Esophagus muscularis mucosa (tissue), 3 donors: ENCODE results near the gene B3GLCT.

ENCODE experiments used
- POLR2A ChIP-seq: fragments of 450-650 bp; IDR thresholded peaks from one replicate; pipeline ENCODE4 v1.6.1; 2017; ENCODE audit warnings: antibody characterized with exemption, moderate library complexity, mild to moderate bottlenecking, low read depth
- TF ChIP-seq, protein P1 (sequence below), 3 experiments: fragments of 200-600 bp in 2 of 3; fragments of 450-650 bp in 1 of 3; sonication (generic) in 2 of 3; IDR thresholded peaks; one replicate each; pipeline ENCODE4 v1.5.1; 2017 to 2019; ENCODE audit warnings: antibody characterized with exemption in 3 of 3, mild to moderate bottlenecking in 2 of 3, moderate library complexity in 1 of 3

GRCh38 chr13:31224174-31224669, 24.4 kb downstream of the B3GLCT start:
- TF ChIP-seq, protein P1, sequence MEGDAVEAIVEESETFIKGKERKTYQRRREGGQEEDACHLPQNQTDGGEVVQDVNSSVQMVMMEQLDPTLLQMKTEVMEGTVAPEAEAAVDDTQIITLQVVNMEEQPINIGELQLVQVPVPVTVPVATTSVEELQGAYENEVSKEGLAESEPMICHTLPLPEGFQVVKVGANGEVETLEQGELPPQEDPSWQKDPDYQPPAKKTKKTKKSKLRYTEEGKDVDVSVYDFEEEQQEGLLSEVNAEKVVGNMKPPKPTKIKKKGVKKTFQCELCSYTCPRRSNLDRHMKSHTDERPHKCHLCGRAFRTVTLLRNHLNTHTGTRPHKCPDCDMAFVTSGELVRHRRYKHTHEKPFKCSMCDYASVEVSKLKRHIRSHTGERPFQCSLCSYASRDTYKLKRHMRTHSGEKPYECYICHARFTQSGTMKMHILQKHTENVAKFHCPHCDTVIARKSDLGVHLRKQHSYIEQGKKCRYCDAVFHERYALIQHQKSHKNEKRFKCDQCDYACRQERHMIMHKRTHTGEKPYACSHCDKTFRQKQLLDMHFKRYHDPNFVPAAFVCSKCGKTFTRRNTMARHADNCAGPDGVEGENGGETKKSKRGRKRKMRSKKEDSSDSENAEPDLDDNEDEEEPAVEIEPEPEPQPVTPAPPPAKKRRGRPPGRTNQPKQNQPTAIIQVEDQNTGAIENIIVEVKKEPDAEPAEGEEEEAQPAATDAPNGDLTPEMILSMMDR (IDR thresholded peaks at IDR 0.05): no peak
- TF ChIP-seq POLR2A: no peak
